Putamen (tissue), 1 donor: ENCODE measurements around the gene TRAM2.

Source experiments
- DNase-seq: peaks from one replicate; pipeline ENCODE4 v3.0.0-alpha.2; 2016; ENCODE audit warnings: low spot score

TRAM2 gene

DNA sequence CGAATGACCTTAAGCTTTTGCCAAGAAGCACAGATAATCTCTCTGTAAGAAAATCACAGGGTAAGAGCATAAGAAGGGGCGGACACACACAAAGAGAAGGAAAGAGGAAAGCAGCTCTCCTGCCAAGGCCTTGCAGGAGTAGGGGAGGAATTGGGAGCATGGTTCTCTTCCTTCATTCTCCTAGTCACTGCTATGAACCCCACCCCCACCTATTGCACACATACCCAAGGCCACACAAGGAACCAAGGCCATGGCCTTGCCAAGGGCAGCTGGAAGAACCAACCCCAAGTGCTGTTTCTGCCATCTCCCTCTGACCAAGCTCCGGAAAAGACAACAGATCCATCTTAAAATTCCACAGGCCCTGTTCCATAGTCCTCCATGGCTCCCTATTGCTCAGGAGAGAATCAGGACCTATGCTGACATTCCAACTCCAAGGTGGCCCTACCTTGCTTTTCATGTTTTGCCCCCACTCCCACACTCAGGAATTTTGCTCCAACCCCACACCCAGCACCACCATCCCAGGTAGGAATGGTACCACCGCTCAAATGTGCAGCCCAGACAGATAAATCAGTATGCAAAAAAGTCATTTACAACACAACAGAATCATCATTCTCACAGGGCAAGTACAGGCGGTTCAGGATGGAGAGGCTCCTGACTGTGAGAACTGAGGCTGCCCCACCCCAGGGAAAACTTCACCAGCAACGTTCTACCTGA, 31.3 kb downstream of the TRAM2 start:
- no peak for DNase-seq

DNA sequence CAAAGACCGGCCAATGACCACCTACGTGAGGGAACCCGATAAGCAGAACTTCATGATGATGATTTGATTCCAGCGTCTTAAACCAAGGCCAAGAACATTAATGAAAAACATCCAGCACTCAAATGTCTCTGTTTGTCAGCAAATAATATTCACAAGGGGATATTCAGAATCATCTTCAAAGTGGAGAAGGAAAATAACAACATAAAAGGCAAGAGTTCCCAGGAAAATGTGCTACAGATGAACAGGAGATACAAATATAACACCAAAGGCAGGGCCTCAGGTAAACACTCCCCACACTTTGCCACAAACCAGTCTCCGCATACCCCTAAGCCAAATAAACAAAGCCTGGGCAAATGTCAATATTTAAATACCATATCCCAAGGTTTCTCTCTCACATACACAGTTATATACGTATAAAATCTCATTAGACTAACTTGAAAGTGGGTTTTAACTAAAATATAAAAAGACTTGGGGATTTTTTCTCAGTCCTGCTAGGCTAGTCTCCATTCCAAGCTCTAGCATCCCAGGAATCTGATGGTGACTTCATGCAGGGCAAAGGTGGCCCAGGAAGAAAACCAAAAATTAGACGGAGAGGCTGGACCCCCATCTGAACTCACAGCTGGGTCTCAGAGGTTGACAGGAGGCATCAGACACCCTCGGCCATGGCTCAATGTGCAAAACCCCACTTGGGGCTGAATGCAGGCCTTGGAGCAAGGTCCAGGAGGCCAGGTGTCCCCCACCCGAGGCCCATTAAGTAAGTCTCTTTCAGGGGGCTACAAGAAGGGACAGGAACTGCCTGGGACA, 32.1 kb downstream of the TRAM2 start:
- DNase-seq: no peak

DNA sequence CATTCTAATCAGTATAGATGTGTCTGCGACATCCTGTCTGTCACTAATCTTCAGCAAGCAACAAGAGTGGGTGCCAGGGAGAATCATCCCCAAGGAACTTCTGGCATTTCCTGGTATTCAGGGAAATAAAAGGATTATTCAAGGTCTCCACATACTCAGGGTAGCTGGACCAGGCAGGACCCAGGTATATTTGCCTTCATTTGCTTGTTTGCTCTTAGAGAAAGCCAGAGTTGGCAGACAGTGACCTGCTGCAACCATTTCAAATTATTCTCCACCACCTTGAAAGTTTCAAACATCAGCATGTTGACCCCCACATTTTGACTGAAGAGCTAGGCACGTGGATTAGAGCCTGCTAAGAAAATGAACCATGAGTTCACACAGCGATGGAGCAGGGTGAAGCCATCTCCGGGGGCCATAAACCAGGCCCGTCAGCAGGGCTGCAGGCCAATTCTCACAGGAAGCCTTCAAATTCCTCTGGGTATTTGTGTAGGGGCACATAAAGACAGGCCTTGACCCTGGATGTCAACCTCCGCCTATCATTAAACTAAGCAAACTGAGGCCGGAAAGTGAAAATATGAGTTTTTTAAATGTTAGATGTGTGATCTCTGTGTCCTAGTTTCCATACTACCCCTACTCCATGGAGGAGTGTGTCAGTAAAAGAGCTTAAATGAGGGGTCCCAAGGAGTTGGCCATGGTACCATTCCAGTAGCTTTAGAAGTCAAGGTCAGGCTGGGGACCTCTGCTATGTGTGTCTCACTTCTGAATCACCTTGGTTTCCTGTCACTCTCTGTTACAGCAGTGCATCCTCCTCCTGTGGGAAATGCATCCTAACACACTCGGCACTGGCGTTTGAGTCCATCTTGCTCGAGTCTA, 32.9 kb downstream of the TRAM2 start:
- no peak for DNase-seq

- no peak for DNase-seq
Observed at GRCh38 chr6:52543262-52543661, 33.6 kb downstream of the TRAM2 start.

DNA sequence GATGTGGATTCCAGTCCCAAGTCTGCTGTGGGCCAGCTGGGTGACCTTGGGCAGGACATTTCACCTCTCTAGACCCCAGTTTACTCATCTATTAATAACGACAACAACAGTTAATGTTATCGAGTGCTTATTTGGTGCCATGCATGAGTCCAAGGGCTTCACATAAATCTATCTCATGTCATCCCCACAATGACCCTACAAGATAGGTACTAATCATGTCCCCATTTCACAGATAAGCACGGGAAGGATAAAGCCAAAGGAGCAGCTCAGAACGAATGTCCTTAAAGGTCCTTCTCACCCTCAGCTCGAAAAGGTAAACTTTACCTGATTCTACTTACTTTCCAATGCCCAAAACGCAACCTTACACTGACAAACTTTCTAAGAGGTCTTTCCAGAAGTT, 35.7 kb downstream of the TRAM2 start:
- no peak for DNase-seq

- no peak for DNase-seq
Observed at GRCh38 chr6:52540286-52540902, 36.5 kb downstream of the TRAM2 start.

DNA sequence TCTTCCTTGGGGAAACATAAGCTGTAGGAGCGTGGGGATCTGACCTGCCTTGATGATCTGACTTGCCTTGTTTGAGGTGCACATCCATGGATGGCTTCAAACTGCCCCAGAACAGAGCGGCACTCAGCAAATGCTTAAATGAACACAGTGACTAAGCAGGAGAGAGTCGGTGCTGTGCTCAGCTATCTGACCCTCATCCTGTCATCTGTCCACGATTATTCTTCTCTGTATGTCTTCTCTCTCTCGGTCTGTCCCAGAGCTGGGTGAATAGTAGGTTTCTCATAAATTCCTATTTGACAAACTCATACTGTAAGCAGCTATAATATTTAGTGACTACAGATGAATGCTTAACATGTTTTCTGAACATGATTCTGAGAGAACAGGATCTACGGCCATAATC, 37.3 kb downstream of the TRAM2 start:
- DNase-seq: no peak

DNA sequence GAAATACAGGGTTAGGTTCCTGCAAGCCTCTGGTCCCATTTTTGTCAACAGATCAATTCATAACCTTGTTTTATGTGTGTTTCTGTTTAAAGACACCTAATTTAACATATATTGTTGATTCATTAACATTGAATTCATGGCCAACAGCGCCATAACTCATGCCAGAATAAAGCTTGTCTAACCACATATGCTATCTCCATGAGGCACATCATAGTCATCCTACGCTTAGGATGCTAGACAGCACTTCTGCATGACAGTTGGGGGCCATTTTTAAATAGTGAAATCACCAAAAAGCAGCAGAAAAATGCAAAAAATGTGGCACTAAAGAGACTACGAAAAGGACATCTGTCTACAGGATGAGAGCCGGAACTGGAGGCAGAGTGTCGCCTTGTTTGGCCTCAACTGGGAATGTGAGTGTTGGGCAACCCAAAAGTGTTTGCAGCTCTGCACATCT, 37.9 kb downstream of the TRAM2 start:
- no peak for DNase-seq

DNA sequence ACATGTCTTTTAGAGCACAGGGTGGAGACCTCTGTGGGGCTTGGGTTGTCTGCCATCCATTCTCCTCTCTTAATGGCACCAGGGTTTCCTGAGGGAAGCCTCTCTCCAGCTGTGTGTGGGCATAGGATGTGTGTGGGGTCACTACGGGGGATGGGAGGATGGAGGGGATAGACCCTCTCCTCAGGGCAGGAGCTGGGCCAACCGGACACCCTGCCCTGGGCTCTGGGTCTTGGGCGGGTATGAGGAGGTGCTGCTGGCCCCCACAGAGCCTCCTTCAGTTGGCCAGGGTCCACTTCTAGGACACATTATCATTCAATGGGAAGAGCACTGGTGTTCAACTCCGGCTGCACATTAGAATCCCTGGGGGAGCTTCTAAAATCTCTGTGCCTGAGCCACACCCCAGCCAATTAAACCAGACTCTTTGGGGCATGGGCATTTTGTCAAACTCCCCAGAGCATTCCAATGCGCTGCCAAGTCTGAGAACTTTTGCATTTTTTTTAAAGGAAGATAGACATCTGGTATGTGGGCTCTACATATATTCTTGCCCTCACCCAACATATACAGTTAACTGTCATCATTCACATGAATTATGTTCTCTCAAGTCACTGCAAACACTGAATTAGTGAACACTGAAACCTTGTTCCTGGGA, 38.5 kb downstream of the TRAM2 start:
- no peak for DNase-seq

- no peak for DNase-seq
Observed at GRCh38 chr6:52537001-52537753, 39.7 kb downstream of the TRAM2 start.

DNA sequence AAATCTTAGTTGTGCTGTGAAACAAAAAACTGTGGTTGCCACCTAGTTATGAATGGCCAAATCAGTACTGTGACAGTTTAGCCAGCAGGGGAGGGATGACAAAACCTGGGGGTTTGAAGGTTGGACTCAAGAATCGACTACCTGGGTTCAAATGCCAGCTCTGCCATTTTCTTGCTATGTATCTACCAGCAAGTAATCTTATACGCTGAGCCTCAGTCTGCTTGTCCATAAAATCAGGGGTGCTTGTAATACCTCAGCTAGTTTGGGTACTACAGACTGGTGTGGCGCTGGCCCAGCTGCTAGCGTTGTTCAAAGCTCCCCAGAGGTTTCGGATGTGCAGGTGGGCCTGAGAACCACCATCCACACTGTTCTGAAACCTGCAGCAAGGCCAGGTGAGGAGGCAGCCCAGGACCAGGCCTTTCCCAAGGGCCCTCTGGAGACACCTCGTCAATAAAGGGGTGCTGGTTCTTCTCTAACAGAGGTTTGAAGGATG, 40.4 kb downstream of the TRAM2 start:
- DNase-seq: no peak

DNA sequence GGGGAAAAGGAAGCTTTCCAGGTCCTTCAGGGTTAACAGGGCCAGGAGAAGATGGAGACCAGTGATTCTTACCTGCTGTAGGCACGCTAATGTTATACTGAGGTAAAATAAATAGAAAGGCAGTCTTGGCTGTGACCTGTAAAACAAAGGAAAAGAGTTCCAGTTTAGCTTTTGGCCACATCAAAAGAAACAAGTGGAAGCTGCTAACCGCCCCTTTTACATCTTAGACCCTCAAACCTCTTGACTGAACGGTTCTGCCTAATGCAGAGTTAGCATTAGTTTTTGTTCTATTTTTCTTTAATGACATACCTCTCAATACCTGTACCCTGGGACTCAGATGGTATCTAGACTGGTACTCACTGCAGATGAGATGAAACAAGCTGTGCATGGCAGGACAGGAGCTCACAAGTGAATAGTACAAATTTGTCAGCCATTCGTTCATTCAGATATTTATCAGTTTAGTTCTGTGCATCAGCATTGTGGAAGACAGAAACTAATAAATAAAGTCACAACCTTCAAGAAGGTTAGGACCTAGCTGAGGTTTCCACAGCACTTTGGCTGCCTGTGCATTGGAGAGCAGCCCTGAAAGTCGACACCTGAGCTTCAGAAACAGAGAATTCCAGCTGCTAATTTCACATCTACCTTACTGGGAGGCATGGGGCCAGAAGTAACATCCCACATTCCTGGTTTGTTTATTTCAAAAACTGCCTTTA, 41.0 kb downstream of the TRAM2 start:
- DNase-seq: no peak

DNA sequence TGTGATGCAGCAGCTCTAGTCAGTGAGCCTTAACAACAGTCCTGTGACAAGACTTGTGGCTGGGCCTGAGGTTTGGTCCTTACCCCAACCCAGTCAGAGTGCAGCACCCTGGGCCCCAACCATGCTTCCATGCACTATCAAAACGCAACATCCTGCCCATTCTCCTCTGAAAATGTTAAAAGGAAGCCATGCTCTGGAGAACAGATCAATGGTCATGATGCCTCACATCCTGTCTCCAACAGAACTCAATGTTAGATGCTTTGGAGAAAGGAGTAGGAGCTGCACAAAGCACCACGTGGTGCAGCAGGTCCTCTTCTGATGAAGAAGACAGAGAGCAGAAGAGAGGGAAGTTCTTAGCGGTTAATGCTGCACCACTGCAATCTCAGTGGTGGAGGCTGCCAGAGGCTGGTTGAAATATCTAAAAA, 41.9 kb downstream of the TRAM2 start:
- no peak for DNase-seq

GRCh38 chr6:52534363-52534762, 42.5 kb downstream of the TRAM2 start:
- no peak for DNase-seq

- DNase-seq: no peak
Observed at GRCh38 chr6:52533491-52533890, 43.4 kb downstream of the TRAM2 start.

DNA sequence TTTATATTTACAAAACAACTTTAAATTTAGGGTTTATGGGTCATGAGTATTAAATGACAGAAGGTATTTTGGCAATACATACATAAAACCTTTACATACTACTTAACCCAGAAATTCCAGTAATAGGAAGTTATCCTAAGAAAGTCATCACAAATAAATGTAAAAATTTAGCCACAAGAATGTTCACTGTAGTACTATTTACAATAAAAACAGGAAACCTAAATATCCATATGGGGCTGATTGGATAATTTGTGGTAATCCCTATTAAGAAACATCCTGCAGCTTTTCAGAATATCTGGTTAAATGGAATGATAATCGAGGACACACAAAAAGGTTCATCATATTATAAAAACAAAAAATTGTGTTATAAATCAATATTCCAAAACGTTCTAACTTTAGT, 44.4 kb downstream of the TRAM2 start:
- no peak for DNase-seq

- DNase-seq: no peak
Observed at GRCh38 chr6:52531834-52532233, 45.0 kb downstream of the TRAM2 start.

DNA sequence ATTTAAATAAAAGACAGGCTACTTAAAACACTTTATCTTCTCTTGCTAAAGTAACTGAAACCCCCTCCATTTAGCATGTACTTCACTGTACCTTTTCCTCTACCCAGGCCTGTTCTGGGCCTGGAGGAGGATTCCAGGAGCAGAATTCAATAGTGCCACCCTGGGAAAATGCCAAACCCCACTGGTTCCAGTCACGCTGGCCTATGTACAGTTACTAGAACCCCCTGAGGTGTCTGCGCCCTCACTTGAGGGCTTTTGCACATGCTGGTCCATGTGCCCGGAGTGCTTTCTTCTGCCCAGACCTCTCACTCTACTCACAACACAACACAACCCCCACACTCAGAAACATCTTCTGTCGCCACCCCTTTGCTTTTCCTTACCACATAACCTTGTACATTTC, 45.5 kb downstream of the TRAM2 start:
- no peak for DNase-seq

DNA sequence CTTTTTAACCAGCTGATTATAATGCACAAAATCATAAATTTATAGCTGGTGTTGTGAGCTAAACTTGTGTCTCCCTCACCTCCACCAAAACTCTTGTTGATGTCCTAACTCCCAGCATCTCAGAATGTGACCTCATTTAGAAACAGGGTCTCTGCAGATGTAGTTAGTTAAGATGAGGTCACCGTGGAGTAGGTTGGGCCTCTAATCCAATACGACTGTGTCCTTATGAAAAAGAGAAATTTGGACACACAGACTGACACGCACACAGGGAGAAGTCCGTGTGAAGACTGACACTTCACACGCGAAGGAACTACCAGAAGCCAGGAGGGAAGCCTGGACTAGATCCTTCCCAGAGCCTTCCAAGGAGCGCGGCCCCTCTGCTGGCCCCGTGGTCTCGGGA, 46.5 kb downstream of the TRAM2 start:
- no peak for DNase-seq

- no peak for DNase-seq
Observed at GRCh38 chr6:52529311-52529710, 47.5 kb downstream of the TRAM2 start.
